Neutrophil (primary cell): ENCODE data around the gene DCN.

Source experiments
- H3K27ac ChIP-seq: fragments of 200-600 bp; sonication (generic); 2 replicates; pipeline ENCODE4 v1.5.1; 2016; ENCODE audit warnings: mild to moderate bottlenecking, moderate library complexity
- H3K27me3 ChIP-seq: fragments of 200-600 bp; sonication (generic); 2 replicates; pipeline ENCODE4 v1.6.0; 2016; ENCODE audit warnings: mild to moderate bottlenecking
- H3K36me3 ChIP-seq: fragments of 200-600 bp; sonication (generic); 2 replicates; pipeline ENCODE4 v1.5.1; 2017
- H3K4me1 ChIP-seq, 2 experiments: fragments of 200-600 bp in 1 of 2; sonication (generic) in 1 of 2; 1 replicate in 1 of 2; 2 replicates in 1 of 2; pipeline versions ENCODE4 v1.5.1 to v1.6.1; 2013 to 2016; ENCODE audit warnings: low read depth in 1 of 2, low read length in 1 of 2, mild to moderate bottlenecking in 1 of 2, moderate library complexity in 1 of 2; ENCODE audit not compliant: control insufficient read depth in 1 of 2, insufficient read depth in 1 of 2
- H3K4me3 ChIP-seq, 2 experiments: fragments of 200-600 bp in 1 of 2; sonication (generic) in 1 of 2; 1 replicate in 1 of 2; 2 replicates in 1 of 2; pipeline ENCODE4 v1.5.1; 2013 to 2016; ENCODE audit warnings: low read depth in 1 of 2, low read length in 1 of 2, mild to moderate bottlenecking in 1 of 2, moderate library complexity in 1 of 2
- H3K9me3 ChIP-seq: fragments of 200-600 bp; sonication (generic); 2 replicates; pipeline ENCODE4 v1.5.1; 2016
- CTCF ChIP-seq: fragments of 200-600 bp; sonication (generic); IDR thresholded peaks from 2 replicates; pipeline ENCODE4 v1.5.1; 2016; ENCODE audit warnings: antibody characterized with exemption

DCN gene

GRCh38 chr12:91222746-91223145 is 40.1 kb upstream of the DCN start:
- no peaks in the 10 kb centered on the region for H3K36me3 ChIP-seq
- no peak overlapping the region for H3K27ac ChIP-seq
- TF ChIP-seq CTCF = no peak
- no peak overlapping the region for H3K4me3 ChIP-seq
- no peaks in the 10 kb centered on the region for H3K4me1 ChIP-seq
- H3K9me3 ChIP-seq = no peaks in the 10 kb centered on the region
- H3K27me3 ChIP-seq = no peaks in the 10 kb centered on the region

- H3K27ac ChIP-seq = no peak overlapping the region
- no peak for TF ChIP-seq CTCF
These were observed 37.3 kb upstream of the DCN start for GRCh38 chr12:91219919-91220318.

GRCh38 chr12:91219511-91219910 is 36.9 kb upstream of the DCN start:
- Histone ChIP-seq H3K27ac (no peak overlapping the region), H3K4me3 (no peak overlapping the region), H3K27me3 (no peaks in the 10 kb centered on the region), H3K9me3 (no peaks in the 10 kb centered on the region), H3K4me1 (no peaks in the 10 kb centered on the region), H3K36me3 (no peaks in the 10 kb centered on the region)
- no peak for TF ChIP-seq CTCF

More at GRCh38 chr12:91219919-91220318, 37.3 kb upstream of the DCN start:
- no peaks in the 10 kb centered on the region for H3K9me3 ChIP-seq
- H3K36me3 ChIP-seq = no peaks in the 10 kb centered on the region
- H3K4me3 ChIP-seq = no peak overlapping the region
- no peaks in the 10 kb centered on the region for H3K27me3 ChIP-seq
- no peaks in the 10 kb centered on the region for H3K4me1 ChIP-seq

- no peaks in the 10 kb centered on the region for H3K4me1 ChIP-seq
- H3K27ac ChIP-seq = no peak overlapping the region
- H3K27me3 ChIP-seq = no peaks in the 10 kb centered on the region
- H3K36me3 ChIP-seq = no peaks in the 10 kb centered on the region
- no peak for TF ChIP-seq CTCF
- no peaks in the 10 kb centered on the region for H3K9me3 ChIP-seq
- no peak overlapping the region for H3K4me3 ChIP-seq
These were observed 34.3 kb upstream of the DCN start for GRCh38 chr12:91216871-91217270.

GRCh38 chr12:91215940-91216454 is 33.4 kb upstream of the DCN start:
- Histone ChIP-seq H3K27ac (no peak overlapping the region), H3K27me3 (no peaks in the 10 kb centered on the region), H3K4me3 (no peak overlapping the region), H3K36me3 (no peaks in the 10 kb centered on the region), H3K4me1 (no peaks in the 10 kb centered on the region), H3K9me3 (no peaks in the 10 kb centered on the region)
- no peak for TF ChIP-seq CTCF

- Histone ChIP-seq H3K4me3 (no peak overlapping the region), H3K27ac (no peak overlapping the region), H3K36me3 (no peaks in the 10 kb centered on the region), H3K9me3 (no peaks in the 10 kb centered on the region), H3K4me1 (no peaks in the 10 kb centered on the region), H3K27me3 (no peaks in the 10 kb centered on the region)
- TF ChIP-seq CTCF = no peak
These were observed 29.2 kb upstream of the DCN start for GRCh38 chr12:91211866-91212265.
